T-cell (primary cell): ENCODE results near the gene NBPF1. TPM values are rescaled to one million over a fixed set of nuclear protein-coding genes. Genes with fewer than 3 reads are reported as not detected.
"Not testable (repeated sequence)": the region's sequence is repeated elsewhere in the genome, so short reads cannot be mapped to it uniquely, and the experiment has no call there.

Experiments used
- ATAC-seq, 4 experiments: fragments of 200-7000 bp in 3 of 4; fragments of 150-1000 bp in 1 of 4; cut with Tn5 transposase; replicated peaks in 1 of 4; 1 replicate in 3 of 4; 2 replicates in 1 of 4; pipeline ENCODE4 v1.10.0; 2021; ENCODE audit warnings: moderate library complexity in 3 of 4, mild to moderate bottlenecking in 2 of 4, moderate number of reproducible peaks in 1 of 4
- CTCF ChIA-PET, 2 donors: fragments of 300-600 bp; sonication (Branson Sonifier 250); formaldehyde crosslinking; loops; one replicate each; lab custom pipeline; 2022; ENCODE audit warnings: antibody characterized with exemption in 2 of 2; lab: Charles Lee
- POLR2A ChIA-PET, 2 donors: fragments of 300-600 bp; sonication (Branson Sonifier 250); formaldehyde crosslinking; loops; one replicate each; lab custom pipeline; 2022; ENCODE audit warnings: antibody characterized with exemption in 2 of 2; lab: Charles Lee
- DNase-seq, 35 experiments: peaks; one replicate each; pipeline versions ENCODE4 v3.0.0 to v3.0.0-alpha.2; 2013 to 2023
- H3K27ac ChIP-seq: one replicate; pipeline ENCODE4 v1.5.1; 2013; ENCODE audit warnings: low read length
- H3K27me3 ChIP-seq, 2 experiments: replicated peaks in 1 of 2; 1 replicate in 1 of 2; 2 replicates in 1 of 2; pipeline versions ENCODE4 v1.6.1 to v1.7.0; 2013; ENCODE audit warnings: low read length in 1 of 2, mixed read lengths in 1 of 2; ENCODE audit not compliant: control insufficient read depth in 2 of 2, insufficient read depth in 2 of 2; ENCODE audit errors: extremely low read depth in 1 of 2
- H3K36me3 ChIP-seq, 2 donors: 1 replicate in 1 of 2; 2 replicates in 1 of 2; pipeline versions ENCODE4 v1.6.1 to v1.7.0; 2013; ENCODE audit warnings: low read length in 1 of 2; ENCODE audit not compliant: control insufficient read depth in 2 of 2, insufficient read depth in 1 of 2; ENCODE audit errors: extremely low read depth in 1 of 2
- H3K4me1 ChIP-seq, 2 experiments: 1 replicate in 1 of 2; 2 replicates in 1 of 2; pipeline versions ENCODE4 v1.6.1 to v1.7.0; 2013; ENCODE audit warnings: low read length in 2 of 2, mixed read lengths in 1 of 2; ENCODE audit not compliant: insufficient read depth in 2 of 2, control insufficient read depth in 1 of 2; ENCODE audit errors: extremely low read depth in 1 of 2
- H3K4me3 ChIP-seq, 2 donors: 1 replicate in 1 of 2; 2 replicates in 1 of 2; pipeline versions ENCODE4 v1.5.1 to v1.7.0; 2013; ENCODE audit warnings: mild to moderate bottlenecking in 2 of 2, low read length in 1 of 2, moderate library complexity in 1 of 2; ENCODE audit not compliant: control insufficient read depth in 1 of 2; ENCODE audit errors: extremely low read depth in 1 of 2
- H3K9me3 ChIP-seq: 2 replicates; pipeline ENCODE4 v1.7.0; 2013
- H3K27ac Mint-ChIP-seq, 2 donors: one replicate each; pipeline ENCODE4 v1.8.0; 2020 to 2021; ENCODE audit warnings: mild to moderate bottlenecking in 2 of 2, mixed read lengths in 2 of 2
- H3K27me3 Mint-ChIP-seq, 2 donors: one replicate each; pipeline ENCODE4 v1.8.0; 2021 to 2022; ENCODE audit warnings: mixed read lengths in 2 of 2
- H3K36me3 Mint-ChIP-seq: one replicate; pipeline ENCODE4 v1.8.0; 2021; ENCODE audit warnings: mixed read lengths
- H3K4me1 Mint-ChIP-seq, 3 donors: one replicate each; pipeline ENCODE4 v1.8.0; 2020 to 2022; ENCODE audit warnings: mixed read lengths in 3 of 3, mild to moderate bottlenecking in 1 of 3
- H3K4me3 Mint-ChIP-seq, 3 donors: one replicate each; pipeline ENCODE4 v1.8.0; 2020 to 2022; ENCODE audit warnings: mild to moderate bottlenecking in 3 of 3, mixed read lengths in 3 of 3, moderate library complexity in 3 of 3
- H3K9me3 Mint-ChIP-seq, 3 donors: one replicate each; pipeline ENCODE4 v1.8.0; 2020 to 2022; ENCODE audit warnings: mixed read lengths in 3 of 3
- WGBS: methylation state at CpG from one replicate; pipeline ENCODE4 v1.1.5; 2013; ENCODE audit warnings: missing lambda C conversion rate; ENCODE audit not compliant: insufficient coverage; 5-methylcytosine and 5-hydroxymethylcytosine counted together
- total RNA-seq, 35 experiments: library from RNA in 6 of 35; stranded (reverse) in 6 of 35; fragments of 120-200 nt in 1 of 35; gene quantifications; one replicate each; pipeline versions ENCODE4 v1.2.1 to v1.2.4 and lab custom pipeline; 2013 to 2026

The NBPF1 gene
- total RNA-seq, 5 donors from 2014 or later (not counting 1 experiment from before 2014, with no cell fraction given), result 18.1 to 34.8 (median 29.1) TPM

DNA sequence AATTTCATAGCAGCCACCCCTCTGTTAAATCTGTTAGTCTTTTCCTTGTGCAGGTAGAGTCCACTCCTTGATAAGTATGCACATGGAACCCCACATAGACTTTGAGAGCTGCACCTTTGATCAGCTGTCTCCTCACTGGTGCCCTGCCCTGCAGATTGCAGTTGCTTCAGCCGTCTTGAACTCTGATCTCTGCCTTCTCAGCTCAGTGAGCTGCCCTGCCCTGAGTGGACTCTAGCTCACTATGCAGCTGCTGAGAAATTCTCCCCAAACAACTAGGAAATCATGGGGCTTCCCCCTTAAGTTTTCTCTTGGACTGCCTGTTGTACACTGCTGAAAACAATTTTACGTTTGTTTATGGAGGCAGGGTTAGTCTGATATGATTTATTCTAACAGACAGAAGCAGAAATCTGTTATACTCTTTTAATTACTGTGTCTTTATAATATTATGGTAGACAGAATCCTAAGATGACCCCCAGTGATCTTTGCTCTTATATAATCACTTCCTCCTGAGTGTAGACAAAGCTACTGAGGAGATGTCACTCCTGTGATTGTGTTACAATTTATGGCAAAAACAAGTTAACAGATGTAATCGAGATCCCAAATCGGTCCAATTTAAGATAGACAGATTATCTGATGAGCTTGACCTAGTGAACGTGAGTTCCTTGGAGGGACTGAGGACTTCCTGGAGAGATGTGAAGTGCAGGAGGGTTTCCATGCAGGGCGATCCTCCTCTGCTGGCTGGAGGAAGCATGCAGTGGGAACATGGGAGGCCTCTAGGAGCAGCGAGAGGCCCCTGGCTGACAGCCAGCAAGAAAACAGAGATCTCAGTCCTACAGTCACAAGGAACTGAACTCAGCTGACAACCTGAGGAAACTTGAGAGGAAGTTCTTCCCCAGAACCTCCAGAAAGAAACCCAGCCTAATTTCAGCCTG lies 12.2 kb downstream of the NBPF1 start:
- H3K4me3 ChIP-seq, H3K27ac Mint-ChIP-seq, DNase-seq, H3K27me3 Mint-ChIP-seq, ATAC-seq, CTCF ChIA-PET, H3K9me3 Mint-ChIP-seq, H3K4me1 Mint-ChIP-seq, H3K9me3 ChIP-seq, H3K27me3 ChIP-seq, H3K27ac ChIP-seq, H3K36me3 Mint-ChIP-seq, H3K4me3 Mint-ChIP-seq, POLR2A ChIA-PET, H3K4me1 ChIP-seq: not testable (repeated sequence)
- WGBS, result no CpG with 5 or more reads among the region's 7 CpGs
- peaks cover 0 to 12% of the 10 kb centered on the region in 2 donors for H3K36me3 ChIP-seq

DNA sequence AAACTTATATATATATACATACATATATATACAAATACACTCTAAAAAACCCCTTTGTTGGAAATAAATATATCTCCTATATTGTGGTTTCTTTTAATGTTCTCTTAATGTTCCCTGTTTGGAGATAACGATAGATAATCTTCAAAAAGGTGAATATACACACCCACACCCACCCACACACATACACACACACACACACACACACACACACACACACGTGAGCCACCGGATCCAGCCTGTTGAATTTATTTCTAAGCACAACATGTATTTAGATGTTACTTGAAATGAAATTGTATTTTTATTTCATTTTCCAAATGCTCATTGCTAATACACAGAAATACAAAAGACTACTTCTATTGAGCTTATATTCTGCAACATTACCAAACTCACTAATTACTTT lies 14.0 kb downstream of the NBPF1 start:
- ATAC-seq, H3K9me3 Mint-ChIP-seq, POLR2A ChIA-PET, H3K4me1 ChIP-seq, H3K27me3 ChIP-seq, H3K4me1 Mint-ChIP-seq, H3K27me3 Mint-ChIP-seq, DNase-seq, H3K4me3 ChIP-seq, H3K9me3 ChIP-seq, H3K4me3 Mint-ChIP-seq, H3K36me3 Mint-ChIP-seq, H3K27ac Mint-ChIP-seq, H3K27ac ChIP-seq, H3K36me3 ChIP-seq: not testable (repeated sequence)
- CTCF ChIA-PET, result interaction anchor here in 1 of 2 donors (0.6 kb wide), 2 partner anchors 142 to 427 kb away, joined by 3 read pairs; no protein-coding TSS in a partner anchor
- no CpG with 5 or more reads among the region's 3 CpGs for WGBS

- no CpG with 5 or more reads among the region's 1 CpG for WGBS
- POLR2A ChIA-PET, H3K4me3 ChIP-seq, H3K27me3 Mint-ChIP-seq, ATAC-seq, H3K36me3 ChIP-seq, H3K27me3 ChIP-seq, H3K27ac Mint-ChIP-seq, H3K27ac ChIP-seq, DNase-seq, H3K4me3 Mint-ChIP-seq, CTCF ChIA-PET, H3K4me1 Mint-ChIP-seq, H3K4me1 ChIP-seq, H3K36me3 Mint-ChIP-seq, H3K9me3 Mint-ChIP-seq, H3K9me3 ChIP-seq: not testable (repeated sequence)
Observed at GRCh38 chr1:16595216-16595615, 18.1 kb downstream of the NBPF1 start.

DNA sequence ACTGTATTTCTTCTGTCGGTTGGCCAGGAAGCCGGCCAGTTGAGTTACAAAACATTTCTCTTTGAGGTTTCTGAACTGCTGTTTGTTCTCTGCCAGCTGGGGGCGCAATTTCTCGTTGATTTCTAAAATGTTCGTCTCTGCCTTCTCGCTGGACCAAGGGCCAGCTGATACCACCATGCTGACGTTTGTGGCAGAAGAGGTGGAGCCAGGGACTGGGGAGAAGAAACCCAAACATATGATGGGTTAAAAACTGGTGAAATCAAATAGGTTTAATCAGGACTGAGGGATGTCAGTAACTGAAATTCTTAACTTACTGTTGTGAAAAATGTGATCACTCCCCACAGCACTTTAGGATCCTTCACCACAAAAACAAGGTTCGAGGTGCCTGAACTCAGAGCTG lies 21.5 kb downstream of the NBPF1 start:
- WGBS, result no CpG with 5 or more reads among the region's 8 CpGs

DNA sequence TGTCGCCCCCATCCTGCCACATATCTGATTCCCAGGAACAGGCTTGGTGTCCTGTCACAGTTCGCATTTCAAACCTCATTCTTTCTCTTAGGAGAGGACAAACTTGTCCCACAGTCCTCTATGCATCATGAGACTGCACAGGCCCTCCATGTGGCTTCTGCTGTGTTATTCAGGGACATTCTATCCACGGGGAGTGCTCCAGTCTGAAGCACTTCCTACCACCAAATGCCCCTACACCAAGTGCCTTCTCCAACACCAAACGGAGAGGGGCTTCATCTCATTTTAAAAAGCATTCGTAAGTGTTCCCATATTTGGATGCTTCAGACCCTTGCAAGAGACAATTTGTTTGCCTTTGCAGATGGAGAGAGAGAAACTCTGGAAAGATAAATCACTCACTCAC lies 25.3 kb downstream of the NBPF1 start:
- H3K4me1 Mint-ChIP-seq, POLR2A ChIA-PET, H3K4me3 ChIP-seq, ATAC-seq, DNase-seq, H3K27me3 ChIP-seq, CTCF ChIA-PET, H3K27ac Mint-ChIP-seq, H3K4me3 Mint-ChIP-seq, H3K9me3 Mint-ChIP-seq, H3K27ac ChIP-seq, H3K4me1 ChIP-seq, H3K36me3 ChIP-seq, H3K27me3 Mint-ChIP-seq, H3K9me3 ChIP-seq: not testable (repeated sequence)
- peaks cover 12% of the 10 kb centered on the region for H3K36me3 Mint-ChIP-seq
- WGBS, result 77% methylated on average over 3 of the region's 5 CpGs

More for the DNA sequence above, 21.5 kb downstream of the NBPF1 start:
- H3K9me3 Mint-ChIP-seq, H3K27me3 Mint-ChIP-seq, H3K27ac ChIP-seq, H3K36me3 ChIP-seq, H3K27me3 ChIP-seq, H3K9me3 ChIP-seq, H3K4me3 ChIP-seq, ATAC-seq, H3K4me1 ChIP-seq, POLR2A ChIA-PET, H3K4me3 Mint-ChIP-seq, H3K27ac Mint-ChIP-seq, H3K36me3 Mint-ChIP-seq, DNase-seq, H3K4me1 Mint-ChIP-seq, CTCF ChIA-PET: not testable (repeated sequence)

DNA sequence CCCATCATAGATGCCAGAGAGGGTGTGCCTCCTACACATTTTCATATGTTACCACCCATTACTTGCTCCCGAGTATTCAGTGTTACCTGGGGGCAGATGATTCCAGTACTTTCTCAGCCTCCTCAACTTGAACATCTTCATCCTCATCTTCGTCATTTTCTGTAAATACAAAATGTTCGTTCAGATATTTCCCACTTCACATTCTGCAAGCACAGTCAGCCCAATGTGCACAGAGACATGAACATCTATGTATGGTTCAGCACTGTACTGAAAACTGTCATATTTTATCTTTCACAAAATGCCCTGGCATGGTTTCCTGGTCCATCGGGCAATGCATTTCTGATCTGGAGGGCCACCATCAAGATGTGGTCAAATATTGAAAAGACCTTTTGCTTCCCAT lies 25.7 kb downstream of the NBPF1 start:
- H3K4me1 Mint-ChIP-seq, H3K4me3 Mint-ChIP-seq, ATAC-seq, H3K27me3 Mint-ChIP-seq, H3K4me3 ChIP-seq, H3K9me3 ChIP-seq, CTCF ChIA-PET, H3K36me3 ChIP-seq, H3K4me1 ChIP-seq, H3K27me3 ChIP-seq, H3K9me3 Mint-ChIP-seq, POLR2A ChIA-PET, H3K27ac ChIP-seq, H3K27ac Mint-ChIP-seq, DNase-seq: not testable (repeated sequence)
- peaks cover 12% of the 10 kb centered on the region for H3K36me3 Mint-ChIP-seq
- WGBS, result 90% methylated on average over 3 of the region's 4 CpGs
